Measurements from ENCODE around the gene AAK1. TPM values are rescaled to one million over a fixed set of nuclear protein-coding genes. Genes with fewer than 3 reads are reported as not detected.

Gene AAK1
- total RNA-seq, 4 donors from 2014 or later = 15.5 to 28.1 (median 24.4) TPM

GRCh38 chr2:69509011-69509749 lies 134.4 kb downstream of the AAK1 start:
- H3K4me3 ChIP-seq (ENCODE audit: low read depth, poor library complexity, severe bottlenecking) = no peak overlapping the region
- TF ChIP-seq POLR2A (IDR thresholded peaks at IDR 0.05) = no peak
- no peak for TF ChIP-seq CTCF (IDR thresholded peaks at IDR 0.05)
- no peak for DNase-seq (ENCODE audit: low spot score in 2 of 2)
- intact Hi-C loops (cut with DNase I; ENCODE audit: low total_unique reads) = no loop called here
- WGBS, 2 donors = 65 to 67% methylated on average over 7 of the region's 7 CpGs

GRCh38 chr2:69505710-69506109 lies 137.8 kb downstream of the AAK1 start:
- no peak for DNase-seq (ENCODE audit: low spot score in 2 of 2)
- intact Hi-C loops (cut with DNase I; ENCODE audit: low total_unique reads) = no loop called here
- no peak overlapping the region for H3K4me3 ChIP-seq (ENCODE audit: low read depth, poor library complexity, severe bottlenecking)
- TF ChIP-seq CTCF (IDR thresholded peaks at IDR 0.05) (no peak), POLR2A (IDR thresholded peaks at IDR 0.05) (no peak)
- 89 to 90% methylated on average over 6 of the region's 6 CpGs for WGBS, 2 donors

- WGBS, 2 donors = 87 to 89% methylated on average over 3 of the region's 3 CpGs
- no peak for TF ChIP-seq POLR2A (IDR thresholded peaks at IDR 0.05)
- TF ChIP-seq CTCF (IDR thresholded peaks at IDR 0.05) = no peak
- intact Hi-C loops (cut with DNase I; ENCODE audit: low total_unique reads) = no loop called here
- no peak for DNase-seq (ENCODE audit: low spot score in 2 of 2)
- H3K4me3 ChIP-seq (ENCODE audit: low read depth, poor library complexity, severe bottlenecking) = no peak overlapping the region
Observed at GRCh38 chr2:69501301-69501700, 142.2 kb downstream of the AAK1 start.

- no peak overlapping the region for H3K4me3 ChIP-seq (ENCODE audit: low read depth, poor library complexity, severe bottlenecking)
- WGBS, 2 donors = 68 to 75% methylated on average over 3 of the region's 3 CpGs
- intact Hi-C loops (cut with DNase I; ENCODE audit: low total_unique reads) = no loop called here
- no peak for DNase-seq (ENCODE audit: low spot score in 2 of 2)
- TF ChIP-seq POLR2A (IDR thresholded peaks at IDR 0.05) = no peak
- no peak for TF ChIP-seq CTCF (IDR thresholded peaks at IDR 0.05)
Observed at GRCh38 chr2:69499966-69500365, 143.6 kb downstream of the AAK1 start.

GRCh38 chr2:69499242-69499641 lies 144.3 kb downstream of the AAK1 start:
- intact Hi-C loops (cut with DNase I; ENCODE audit: low total_unique reads) = no loop called here
- no peak overlapping the region for H3K4me3 ChIP-seq (ENCODE audit: low read depth, poor library complexity, severe bottlenecking)
- TF ChIP-seq CTCF (IDR thresholded peaks at IDR 0.05) (no peak), POLR2A (IDR thresholded peaks at IDR 0.05) (no peak)
- DNase-seq (ENCODE audit: low spot score in 2 of 2) = no peak
- WGBS, 2 donors = 83 to 86% methylated on average over 3 of the region's 3 CpGs

- intact Hi-C loops (cut with DNase I; ENCODE audit: low total_unique reads) = no loop called here
- no peak overlapping the region for H3K4me3 ChIP-seq (ENCODE audit: low read depth, poor library complexity, severe bottlenecking)
- TF ChIP-seq CTCF (IDR thresholded peaks at IDR 0.05) (no peak), POLR2A (IDR thresholded peaks at IDR 0.05) (no peak)
- WGBS, 2 donors = 89 to 90% methylated on average over 3 of the region's 3 CpGs
- DNase-seq (ENCODE audit: low spot score in 2 of 2) = no peak
Observed at GRCh38 chr2:69495861-69496260, 147.7 kb downstream of the AAK1 start.

Measured in lower leg skin (tissue), 4 donors.